Measurements from ENCODE around the gene DISP2.

Gene DISP2

DNA sequence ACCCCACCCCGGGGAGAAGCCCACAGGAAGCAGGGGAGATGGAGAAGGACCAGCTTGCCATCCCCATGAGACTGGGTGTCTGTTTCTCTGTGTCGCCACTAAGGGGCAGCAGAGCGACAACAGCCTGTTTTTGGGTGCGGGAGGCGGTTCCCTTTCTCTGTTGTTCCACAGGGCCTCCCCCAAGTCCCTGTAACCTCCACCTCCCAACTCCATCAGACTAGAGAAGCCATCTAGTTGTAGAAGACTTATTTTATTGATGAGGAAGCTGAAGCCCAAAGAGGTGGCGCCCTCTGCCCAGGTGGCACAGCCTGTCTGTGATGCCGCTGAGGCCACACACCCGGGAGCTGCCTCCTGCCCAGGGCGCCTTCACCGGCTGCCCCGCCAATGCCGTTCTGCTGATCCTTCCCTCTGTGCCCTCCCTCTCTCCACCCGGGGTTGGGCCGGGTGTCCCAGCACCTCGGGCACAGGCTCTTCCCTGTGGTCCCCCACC lies 13.3 kb upstream of the DISP2 start:
- ATAC-seq = peak; percentile 73 to 81

DNA sequence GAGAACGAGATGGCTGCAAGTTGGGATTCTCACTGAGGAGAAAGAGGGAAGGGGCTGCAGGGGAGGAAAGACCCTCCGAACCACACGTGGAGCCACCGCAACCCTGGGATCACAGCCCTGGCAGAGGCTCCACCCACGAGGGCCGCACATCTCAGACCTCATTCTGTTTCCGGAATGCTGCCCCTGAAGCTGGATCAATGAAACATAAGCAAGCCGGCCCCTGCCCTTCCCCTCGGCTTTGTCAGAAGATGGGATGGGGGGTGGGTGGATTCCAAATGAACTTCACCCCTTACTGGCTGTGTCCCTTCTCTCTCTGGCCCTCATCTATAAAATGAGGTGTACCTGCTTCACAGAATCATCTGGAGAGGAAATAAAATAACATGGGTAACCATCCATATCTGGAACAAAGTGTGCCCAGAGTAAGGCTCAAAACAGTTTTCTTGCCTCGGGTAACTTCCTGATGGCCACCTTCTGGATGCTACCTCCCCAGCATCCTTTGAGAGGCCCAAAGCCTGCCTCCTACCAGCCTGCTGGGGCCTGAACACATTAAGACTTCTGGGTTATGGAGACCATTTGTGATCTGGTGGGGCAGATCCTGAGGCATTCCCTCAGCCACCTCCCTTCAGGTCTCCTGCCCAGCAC lies 12.7 kb upstream of the DISP2 start:
- ATAC-seq = no peak

DNA sequence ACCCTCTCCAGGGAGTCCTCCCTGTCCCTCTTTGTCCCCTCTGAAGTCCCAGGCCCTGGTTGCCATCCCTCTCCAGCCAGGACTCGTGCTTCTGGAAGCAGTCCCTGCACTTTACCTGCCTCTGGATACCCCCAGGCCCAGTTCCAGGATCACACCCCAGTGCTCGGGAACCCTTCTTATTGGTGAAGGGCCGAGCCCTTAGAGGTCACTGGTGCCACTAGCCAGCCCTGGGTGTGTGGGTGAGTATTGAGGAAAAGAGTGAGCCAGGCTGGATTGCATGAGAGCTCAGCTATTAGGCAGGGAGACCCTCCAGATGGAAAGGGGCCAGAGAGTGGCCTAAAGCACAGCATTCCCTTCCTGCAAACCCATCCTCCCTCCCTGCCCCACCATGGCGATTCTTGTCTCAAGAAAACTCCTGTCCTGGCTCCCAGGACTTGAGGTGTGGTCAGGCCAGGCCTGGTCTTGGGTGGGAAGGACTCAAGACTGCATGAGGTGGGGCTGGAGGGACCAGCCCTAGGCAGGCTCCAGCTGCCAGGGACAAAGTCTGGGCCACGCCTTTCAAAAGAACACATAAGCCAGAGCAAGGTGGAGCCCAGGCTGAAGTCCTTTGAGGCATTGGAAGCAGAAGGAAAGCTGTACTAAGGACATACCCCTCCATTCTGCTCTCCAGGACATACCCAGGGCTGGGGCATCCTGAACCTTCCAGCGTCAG lies 12.0 kb upstream of the DISP2 start:
- ATAC-seq = no peak

DNA sequence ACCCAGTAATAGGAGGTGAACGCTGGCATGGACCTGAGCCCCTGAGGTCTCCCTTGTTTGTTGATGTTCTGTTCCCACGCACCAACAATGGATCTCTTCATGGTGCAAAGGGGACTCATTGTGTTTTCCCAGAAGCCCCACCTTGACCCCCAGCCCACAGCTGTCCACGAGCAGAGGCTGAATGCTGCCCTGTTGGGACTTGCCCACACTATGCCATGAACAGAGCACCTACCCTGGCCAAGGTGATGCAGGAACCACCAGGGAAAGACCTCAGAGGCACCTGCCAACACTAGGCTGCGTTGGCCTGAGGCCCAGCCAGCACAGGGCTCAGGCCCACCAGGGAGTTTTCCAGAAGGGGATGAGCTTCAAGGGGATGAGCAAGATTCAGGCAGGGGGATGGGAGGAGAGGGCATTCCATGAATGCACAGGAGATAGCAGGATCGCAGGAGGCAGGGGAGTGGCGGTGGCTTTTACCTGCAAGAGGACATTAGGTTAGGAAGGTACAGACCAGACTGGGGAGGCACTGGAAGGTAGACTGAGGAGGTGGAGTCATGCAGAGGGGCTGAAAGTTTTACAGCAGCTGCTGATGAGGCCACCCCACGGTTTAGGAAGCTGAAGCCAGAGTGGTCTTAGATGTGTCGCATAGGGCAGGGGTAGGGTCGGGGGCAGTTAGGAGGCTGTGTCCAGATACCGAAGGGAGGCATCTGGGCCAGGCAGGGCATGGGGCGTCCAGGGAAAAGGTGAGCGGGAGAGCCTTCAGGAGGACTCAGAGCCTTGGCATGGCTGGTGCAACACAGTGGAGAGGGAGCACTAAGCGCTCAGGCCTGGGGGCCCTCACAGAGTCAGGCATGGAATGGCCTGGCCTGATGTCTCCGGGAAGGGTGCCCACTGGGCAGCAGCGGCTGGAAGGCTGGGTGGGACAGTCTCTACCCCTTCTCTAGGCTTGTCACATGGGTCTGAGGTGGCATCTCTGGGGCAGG lies 11.2 kb upstream of the DISP2 start:
- no peak for ATAC-seq

DNA sequence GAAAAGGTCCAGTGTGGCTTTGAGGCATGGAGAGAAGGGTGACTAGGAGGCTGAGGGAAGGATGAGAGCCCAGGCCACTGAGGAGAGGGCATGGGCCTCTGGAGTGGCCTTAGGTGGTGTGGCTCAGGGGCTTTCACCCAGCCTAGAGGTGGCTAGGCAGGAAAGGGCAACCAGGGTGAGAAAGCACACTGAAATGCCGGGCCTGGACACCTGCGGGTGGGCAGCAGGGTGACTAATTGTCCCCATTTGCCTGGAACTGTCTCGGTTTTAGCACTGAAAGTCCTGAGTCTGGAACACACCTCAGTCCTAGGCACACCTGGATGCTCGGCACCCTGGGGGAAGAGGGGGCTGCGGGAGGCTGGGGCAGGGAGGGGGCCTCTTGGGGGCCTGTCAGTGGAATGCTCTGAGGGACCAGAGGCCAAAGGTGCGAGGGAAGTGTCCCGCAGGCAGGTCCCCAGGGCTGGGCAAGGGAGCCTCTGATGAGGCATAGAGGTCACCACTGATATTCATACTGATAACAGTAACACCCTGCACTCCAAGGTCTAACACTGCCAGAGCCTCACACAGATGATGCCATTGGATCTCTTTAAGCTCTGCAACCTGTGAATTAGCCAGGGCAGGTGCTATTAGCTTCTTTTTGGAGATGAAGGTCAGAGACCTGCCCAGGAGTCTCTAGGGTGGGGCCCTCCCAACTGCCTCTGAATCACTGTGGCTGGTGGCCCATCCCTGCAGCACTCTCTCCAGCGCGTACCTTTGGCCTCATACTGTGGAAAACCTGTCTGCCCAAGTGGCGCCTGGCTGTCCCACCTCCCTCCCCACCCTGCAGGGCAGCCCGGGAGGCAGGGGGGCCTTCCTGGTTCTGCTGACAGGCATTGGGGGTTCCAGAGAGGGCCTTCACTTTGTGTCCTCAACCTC lies 10.2 kb upstream of the DISP2 start:
- ATAC-seq = no peak

DNA sequence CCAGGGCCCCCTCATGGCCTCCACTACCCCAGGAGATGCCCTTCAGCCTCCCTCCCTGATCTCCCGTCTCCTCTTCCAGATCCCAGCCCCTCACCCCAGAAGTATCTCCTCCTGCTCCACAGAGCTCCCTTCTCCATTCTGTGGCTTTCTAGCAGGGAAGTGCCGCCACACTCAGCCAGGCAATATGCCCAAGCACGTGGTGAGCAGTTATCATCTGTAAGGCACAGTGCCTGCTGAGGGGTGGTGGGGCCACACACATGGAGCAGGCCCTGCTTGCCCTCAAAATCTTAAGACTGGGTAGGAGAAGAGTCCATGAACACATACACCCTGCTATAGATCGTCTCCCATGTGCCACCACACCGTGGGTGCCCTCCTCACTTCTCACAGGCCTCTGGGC lies 9.5 kb upstream of the DISP2 start:
- no peak for ATAC-seq

DNA sequence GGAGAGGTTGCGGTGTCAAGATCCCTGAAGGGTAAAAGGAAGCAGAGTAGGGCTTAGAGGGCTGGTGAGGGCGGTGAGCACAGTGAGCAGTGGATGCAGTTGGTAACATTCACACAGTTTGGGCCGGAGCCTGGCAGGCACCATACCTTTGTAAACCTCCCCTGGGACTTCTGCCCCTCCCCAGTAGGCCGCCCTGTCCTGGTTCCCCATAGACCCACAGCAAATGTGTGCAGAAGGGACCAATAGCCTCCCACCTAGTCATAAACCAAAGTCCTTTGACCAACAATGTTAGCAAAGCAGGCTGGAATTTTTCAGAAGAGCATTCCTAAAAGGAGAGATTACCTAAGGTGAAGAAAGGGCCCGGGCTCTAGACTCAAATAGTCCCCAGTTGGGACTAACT lies 8.9 kb upstream of the DISP2 start:
- no peak for ATAC-seq

DNA sequence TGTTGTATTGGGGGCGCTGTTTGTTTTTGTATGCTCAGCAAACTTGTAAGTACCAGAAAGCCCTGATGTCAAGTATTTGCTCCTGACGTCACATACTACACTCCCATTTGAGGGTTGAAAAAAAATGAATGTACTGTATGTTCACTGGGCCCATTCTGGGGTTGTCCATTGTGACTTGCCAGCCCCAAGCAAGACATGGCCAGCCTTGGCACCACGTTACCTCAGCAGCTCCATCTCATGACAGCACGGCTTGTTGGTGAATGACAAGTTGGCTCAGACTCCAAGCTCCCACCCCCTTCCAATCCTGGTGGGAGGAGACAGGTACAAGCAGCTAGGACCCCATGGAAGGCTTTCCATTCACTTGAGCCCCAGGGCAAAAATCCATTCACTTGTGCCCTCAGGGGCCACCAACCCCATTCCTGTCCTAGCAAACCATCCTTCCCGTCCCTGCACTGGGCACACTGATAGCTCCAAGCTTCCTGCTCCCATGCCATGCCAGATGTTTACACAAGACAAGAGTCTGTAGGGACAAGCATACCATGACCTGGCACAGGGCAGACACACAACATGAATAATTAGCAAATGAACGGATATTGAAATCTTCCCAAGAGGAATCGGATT lies 5.6 kb upstream of the DISP2 start:
- no peak for ATAC-seq

DNA sequence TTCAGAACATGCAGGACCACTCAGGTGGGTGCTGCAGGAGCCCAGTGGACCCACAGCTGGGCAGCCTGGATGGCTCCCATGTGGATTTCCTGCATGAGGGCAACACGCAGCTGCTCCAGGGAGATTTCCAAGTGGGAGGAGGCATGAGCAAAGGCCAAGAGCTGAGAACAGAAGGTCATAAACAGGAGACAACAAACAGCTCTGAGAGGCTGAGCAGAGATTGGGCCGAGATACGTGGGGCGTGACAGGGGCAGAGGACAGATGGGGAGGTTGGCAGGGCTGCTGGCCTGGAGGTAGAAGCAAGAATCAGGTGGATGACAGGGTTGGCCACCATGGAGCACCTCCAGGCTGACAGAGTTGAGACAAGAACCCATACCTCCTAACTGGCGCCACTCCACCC lies 4.3 kb upstream of the DISP2 start:
- ATAC-seq = no peak

DNA sequence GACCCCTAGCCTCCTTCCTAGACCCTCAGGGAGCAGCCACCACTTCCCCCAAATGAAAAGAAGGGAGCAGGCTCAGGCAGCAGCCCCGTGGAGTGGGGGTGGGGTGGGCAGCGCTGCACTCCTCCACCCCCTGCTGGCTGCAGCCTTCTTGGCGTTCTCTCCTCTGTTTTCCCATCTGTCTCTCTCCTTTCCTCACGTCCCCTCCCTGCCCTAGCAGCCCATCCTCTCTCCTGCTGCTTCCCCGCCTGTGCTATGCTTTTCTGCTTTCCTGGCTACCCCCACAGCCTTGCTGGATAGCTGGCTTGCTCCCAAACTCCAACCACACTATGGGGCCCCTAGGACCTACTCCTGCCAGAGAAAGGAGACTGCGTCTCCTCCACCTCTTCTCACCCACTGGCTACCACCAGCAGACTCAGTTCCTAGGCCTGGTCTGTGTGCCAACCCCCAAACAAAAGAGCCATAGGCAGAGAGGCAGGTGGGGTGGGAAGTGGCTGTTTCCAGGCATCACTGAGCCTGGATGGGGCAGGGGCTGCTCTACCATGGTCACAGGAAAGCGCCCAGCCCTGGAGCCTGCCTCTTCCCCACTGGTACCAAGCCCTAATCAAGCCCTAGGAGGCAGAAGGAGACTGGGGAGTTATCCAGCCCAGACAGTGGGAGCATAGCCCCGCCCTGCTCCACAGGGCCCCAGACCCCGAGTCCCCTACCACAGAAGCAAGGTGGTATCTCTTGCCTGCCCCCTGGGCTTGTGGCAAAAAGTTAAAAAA lies 3.4 kb upstream of the DISP2 start:
- ATAC-seq = no peak

DNA sequence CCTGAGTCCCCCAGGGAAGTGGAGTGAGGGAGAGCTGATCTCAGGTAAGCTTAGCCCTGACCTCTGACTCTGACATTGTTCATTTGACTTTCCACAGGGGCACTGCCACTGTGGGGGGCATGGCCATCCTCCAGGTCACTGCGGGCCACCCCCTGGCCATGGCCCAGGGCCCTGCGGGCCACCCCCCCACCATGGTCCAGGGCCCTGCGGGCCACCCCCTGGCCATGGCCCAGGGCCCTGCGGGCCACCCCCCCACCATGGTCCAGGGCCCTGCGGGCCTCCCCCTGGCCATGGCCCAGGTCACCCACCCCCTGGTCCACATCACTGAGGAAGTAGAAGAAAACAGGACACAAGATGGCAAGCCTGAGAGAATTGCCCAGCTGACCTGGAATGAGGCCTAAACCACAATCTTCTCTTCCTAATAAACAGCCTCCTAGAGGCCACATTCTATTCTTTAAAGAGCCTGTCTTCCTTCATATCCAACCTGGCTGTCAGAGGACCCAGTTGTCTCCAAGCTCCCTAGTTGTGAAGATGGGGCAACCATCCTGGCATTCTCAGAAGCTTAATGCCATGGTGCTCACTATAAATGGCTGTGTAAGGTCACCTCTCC lies 1.9 kb upstream of the DISP2 start:
- ATAC-seq = no peak

DNA sequence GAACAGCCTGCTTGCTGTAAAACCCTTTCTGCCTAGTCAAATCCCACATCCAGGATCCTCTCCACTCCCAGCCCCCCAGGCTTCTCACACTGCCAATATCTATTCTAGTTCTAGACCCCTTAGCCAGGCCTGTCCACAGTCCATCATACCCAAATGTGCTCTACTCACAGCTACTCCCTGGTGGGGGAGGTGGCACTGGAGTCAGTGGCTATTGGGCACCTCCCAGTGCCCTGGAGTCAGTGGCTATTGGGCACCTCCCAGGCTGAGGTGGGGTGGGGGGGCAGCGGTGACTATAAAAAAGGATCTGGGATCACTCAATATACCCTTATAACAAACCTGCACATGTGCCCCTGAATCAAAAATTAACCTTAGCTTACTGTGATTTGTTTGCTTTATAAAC lies 773 bp upstream of the DISP2 start:
- ATAC-seq = no peak

DNA sequence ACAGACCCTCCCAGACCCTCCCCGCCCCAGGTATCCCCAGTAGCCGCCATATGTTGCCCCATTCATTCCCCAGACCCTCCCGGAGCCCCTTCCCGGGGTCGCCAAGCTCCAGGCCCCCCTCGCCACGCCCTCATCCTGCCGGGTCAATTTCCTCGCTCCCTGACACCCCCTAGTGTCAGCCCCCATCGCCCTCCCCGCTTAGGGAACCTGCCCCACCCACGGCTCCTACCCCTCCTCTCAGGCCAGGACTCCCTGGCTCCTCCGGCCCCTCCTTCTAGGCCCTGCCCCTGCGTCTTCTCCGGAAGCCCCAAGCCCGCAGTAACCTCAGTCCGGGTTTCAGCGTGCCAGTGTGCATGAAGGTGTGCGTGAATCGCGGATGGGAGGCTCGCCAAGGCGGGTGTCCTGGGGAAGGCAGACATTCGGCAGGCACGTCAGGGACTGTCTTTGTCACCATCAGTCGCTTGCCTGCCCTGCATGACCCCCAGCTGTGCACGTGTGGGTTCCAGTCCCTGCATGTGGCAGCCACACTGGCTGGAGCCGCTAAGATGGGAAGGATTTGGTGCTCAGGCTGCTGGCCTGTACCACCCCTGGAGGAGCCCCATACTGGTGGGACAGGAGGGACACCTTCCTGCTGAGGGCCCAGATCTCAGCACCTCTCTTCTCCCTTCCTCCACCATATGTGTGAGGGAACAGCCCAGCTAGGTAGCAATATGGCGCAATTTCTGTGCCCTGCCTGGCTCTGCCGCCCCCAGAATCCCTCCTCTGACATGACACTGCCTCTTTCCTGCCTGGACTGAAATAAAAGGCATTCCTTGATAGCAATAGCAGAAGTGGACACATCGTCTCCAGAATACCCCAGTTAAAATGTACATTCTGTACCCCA lies 693 bp downstream of the DISP2 start:
- ATAC-seq = peak; percentile 15 to 42

DNA sequence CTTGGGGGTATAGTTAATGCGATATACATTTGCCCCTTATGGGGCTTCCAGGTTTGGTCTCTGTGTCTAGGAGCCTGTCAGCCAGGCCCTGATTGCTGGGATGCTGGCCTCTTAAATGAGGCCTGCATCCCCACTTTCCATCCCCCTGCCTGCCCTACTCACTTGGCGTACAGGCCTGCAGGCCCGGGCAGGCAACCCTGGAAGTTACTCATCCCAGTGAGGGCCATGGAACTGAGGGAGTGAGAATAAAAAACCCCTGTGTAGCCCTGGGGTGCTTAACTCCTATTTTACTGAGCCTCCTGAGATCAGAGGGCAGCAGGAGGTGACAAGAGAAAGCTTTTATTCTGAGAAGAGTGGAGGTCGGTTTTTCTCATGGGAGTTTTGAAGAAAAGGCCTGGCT lies 2.0 kb downstream of the DISP2 start:
- ATAC-seq = no peak

DNA sequence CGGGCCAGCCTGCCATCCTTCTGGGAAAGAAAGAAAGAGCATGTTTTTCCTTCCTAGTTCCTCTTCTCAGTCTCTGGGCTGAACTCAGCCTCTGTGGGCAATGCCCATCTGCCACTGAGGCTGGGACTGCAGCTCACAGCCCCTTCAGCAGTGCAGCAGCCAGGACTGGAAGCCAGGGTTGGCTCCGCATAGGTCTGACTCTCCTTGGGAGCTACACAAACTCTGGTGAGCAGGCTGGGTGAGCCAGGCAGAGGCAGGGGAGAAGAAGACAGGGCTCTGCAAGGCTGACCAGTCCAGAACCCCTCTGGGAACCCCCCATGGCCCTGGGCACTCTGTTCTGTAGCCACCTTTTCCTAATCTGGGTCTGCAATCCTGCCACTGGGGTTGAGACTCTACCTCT lies 3.6 kb downstream of the DISP2 start:
- ATAC-seq = no peak

DNA sequence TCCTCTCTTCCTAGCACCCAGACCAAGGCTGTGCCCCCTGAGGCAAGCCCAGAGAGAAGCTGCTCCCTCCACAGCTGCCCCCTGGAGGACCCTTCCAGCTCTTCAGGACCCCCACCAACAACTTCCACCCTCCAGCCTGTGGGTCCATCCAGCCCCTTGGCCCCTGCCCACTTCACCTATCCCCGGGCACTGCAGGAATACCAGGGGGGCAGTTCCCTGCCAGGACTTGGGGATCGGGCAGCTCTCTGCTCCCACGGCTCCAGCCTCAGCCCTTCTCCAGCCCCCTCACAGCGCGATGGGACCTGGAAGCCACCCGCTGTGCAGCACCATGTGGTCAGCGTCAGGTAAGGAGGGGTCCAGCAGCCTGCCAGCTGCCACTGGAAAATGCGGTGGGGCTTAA lies 5.6 kb downstream of the DISP2 start:
- no peak for ATAC-seq

DNA sequence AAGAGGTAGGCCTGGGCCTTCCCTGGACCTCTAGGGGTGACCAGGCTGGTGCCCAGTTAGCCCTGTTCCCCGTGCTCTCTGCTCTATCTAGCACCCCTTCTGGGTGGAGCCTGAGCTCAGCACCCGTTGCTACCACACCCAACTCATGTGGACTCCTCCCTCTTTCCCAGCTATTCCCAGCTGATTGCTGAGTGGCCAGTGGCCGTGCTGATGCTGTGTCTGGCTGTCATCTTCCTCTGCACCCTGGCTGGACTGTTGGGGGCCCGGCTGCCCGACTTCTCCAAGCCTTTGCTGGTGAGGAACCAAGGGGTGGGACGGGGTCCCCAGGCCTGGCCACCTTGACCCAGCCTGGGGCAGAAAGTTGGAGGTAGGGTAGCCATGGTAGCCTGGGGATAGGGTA lies 6.2 kb downstream of the DISP2 start:
- ATAC-seq = no peak

DNA sequence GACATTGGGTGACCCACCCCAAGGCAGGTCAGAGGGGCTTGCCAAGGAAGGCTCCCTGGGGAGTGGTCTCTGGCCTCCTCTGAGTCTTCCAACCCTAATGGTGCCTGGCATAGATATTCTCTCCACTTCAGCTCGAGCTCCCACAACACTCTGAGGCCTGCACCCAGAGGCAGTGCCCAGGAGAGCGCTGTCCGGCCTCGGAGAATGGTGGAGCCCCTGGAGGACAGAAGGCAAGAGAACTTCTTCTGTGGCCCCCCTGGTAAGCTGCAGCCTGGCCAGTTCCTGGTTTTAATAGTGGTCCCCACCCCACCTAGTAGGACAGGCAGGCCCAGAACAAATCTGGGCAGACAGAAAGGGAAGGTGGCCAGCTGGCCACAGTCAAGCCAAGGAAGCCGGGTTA lies 7.0 kb downstream of the DISP2 start:
- ATAC-seq = no peak

DNA sequence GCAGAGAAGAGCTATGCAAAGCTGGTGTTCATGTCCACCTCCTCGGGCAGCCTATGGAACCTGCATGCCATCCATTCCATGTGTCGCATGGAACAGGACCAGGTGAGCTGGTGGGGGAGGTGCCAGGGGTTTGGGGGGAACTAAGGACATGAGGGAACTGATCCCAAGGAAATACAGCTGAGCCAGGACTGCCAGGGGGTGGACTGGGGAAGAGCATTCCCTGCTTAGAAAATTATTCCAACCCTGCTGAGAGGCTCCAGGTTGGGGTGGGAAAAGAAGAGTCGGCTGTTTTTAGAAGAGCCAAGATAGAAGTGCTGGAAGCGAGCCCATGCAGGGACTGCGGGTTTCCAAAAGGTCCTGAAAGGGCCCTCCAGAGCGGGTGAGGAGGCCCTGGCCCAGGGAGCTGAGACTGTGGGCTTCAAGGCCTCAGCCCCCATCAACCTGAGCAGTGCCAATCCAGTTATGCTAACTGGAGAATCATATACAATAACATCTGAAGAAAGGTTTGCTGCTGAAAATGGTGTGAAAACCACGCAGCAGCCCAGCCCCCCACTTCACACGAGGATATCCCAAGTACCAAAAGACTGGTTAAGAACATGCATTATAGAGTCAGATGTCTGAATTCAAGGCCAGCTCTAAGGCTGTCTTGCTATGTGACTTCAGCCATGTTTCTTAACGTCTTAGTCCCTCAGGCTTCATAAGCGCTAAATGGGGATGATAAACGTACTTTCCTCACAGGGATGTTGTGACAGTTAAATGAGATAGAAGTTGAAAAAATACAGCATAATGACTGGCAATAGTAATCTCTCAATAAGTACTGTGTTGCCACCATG lies 7.8 kb downstream of the DISP2 start:
- ATAC-seq = no peak
